ENCODE results near the gene MRGPRE.

The MRGPRE gene

DNA sequence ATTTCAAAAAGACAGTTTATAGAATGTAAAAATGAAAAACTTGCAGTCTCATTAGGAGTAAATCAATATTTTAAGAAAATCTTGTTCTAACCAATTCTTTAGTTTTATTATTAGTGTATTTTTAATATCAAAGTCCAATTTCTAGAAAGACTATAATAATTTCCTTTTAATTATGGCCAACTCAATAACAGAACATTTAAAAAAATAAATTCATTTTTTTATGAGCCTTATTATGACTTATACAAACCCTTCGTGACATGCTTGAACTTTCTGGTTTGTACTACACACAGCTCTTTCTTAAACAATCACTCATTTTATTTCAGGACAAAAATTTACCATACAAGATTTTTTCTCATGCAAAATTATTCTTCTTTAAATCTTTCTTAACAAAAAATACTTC is 11.7 kb upstream of the MRGPRE start:
- TF ChIP-seq, protein P1, sequence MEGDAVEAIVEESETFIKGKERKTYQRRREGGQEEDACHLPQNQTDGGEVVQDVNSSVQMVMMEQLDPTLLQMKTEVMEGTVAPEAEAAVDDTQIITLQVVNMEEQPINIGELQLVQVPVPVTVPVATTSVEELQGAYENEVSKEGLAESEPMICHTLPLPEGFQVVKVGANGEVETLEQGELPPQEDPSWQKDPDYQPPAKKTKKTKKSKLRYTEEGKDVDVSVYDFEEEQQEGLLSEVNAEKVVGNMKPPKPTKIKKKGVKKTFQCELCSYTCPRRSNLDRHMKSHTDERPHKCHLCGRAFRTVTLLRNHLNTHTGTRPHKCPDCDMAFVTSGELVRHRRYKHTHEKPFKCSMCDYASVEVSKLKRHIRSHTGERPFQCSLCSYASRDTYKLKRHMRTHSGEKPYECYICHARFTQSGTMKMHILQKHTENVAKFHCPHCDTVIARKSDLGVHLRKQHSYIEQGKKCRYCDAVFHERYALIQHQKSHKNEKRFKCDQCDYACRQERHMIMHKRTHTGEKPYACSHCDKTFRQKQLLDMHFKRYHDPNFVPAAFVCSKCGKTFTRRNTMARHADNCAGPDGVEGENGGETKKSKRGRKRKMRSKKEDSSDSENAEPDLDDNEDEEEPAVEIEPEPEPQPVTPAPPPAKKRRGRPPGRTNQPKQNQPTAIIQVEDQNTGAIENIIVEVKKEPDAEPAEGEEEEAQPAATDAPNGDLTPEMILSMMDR (IDR thresholded peaks at IDR 0.05; ENCODE audit: control extremely low read depth, extremely low read depth, low read depth, missing control alignments) = no peak
- no peak for DNase-seq (ENCODE audit: extremely low spot score)
- ChIA-PET CTCF (no interaction called here), POLR2A (no interaction called here)

DNA sequence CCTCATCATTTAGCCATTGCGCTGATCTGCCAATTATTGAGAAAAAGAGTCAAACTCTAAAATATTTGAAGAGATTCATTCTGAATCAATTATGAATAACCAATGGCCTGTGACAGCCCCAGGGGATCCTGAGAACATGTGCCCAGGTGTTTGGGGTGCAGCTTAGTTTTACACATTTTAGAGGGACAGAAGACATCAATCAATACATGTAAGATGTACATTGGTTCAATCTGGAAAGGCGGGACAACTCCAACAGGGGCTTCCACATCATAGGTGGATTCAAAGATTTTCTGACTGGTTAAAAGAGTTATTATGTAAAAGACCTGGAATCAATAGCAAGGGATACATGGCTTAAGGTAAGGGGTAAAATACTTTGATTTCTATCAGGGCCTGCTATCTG is 4.9 kb upstream of the MRGPRE start:
- no peak for DNase-seq (ENCODE audit: extremely low spot score)
- CTCF ChIA-PET = no interaction called here
- POLR2A ChIA-PET = no interaction called here
- TF ChIP-seq, protein P1 (IDR thresholded peaks at IDR 0.05; ENCODE audit: control extremely low read depth, extremely low read depth, low read depth, missing control alignments) = no peak

DNA sequence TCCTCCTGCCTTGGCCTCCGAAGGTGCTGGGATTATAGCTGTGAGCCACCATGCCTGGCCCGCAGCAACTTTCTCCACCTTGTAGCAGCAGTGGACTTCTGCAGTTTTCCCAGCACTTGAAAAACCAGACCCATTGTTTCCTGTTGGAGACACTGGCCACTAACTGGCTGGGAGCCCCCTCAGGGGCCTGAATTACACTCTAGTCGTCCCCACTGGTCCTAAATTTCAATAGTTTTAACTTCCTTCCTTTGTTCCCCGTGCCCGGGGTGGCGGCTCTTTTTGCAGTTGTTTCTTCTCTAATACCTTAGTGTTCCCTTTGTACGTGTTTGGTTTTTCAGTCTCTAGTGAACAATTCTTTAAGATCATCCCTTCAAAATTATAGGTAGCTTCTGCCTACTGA is 2.6 kb upstream of the MRGPRE start:
- CTCF ChIA-PET = no interaction called here
- DNase-seq (ENCODE audit: extremely low spot score) = no peak
- TF ChIP-seq, protein P1 (IDR thresholded peaks at IDR 0.05; ENCODE audit: control extremely low read depth, extremely low read depth, low read depth, missing control alignments) = no peak
- POLR2A ChIA-PET = no interaction called here

DNA sequence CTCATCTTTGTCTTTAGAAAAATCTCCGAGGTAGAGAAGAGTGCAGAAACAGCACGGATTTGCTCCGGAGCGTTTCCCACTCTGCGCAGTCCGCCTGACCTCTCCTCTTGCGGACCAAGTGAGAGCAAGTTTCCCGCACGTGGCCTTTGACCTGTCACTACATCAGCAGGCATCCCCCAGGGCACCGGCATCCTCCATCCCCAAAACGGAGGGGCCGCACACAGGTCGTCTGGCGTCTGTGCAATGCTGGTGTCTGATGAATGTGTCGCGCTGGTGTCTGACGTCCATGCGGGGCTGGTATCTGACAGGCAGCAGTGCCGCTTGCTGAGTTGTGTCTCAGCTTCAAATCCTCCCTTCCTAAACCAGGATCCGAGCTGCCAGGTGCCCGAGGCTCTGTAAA is 739 bp upstream of the MRGPRE start:
- CTCF ChIA-PET = no interaction called here
- TF ChIP-seq, protein P1 (IDR thresholded peaks at IDR 0.05; ENCODE audit: control extremely low read depth, extremely low read depth, low read depth, missing control alignments) = no peak
- POLR2A ChIA-PET = no interaction called here
- DNase-seq (ENCODE audit: extremely low spot score) = no peak

DNA sequence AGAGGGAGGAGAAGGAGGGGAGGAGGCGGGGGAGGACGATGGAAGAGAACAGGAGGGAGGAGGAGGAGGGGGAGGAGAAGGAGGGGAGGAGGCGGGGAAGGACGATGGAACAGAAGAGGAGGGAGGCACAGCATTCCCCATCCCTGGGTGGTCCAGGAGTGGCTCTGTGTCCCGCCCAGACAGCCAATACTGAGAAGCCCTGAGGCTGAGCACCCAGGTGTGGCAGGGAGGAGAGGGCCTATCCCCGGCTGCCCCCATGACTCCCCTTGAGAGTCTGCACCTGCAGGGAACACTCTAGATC is 717 bp downstream of the MRGPRE start:
- DNase-seq (ENCODE audit: extremely low spot score) = peak; percentile 11
- ChIA-PET POLR2A (no interaction called here), CTCF (interaction anchor here (0.9 kb wide), 1 partner anchor 8 kb away, joined by 3 read pairs; no protein-coding TSS in a partner anchor)
- TF ChIP-seq, protein P1 (IDR thresholded peaks at IDR 0.05; ENCODE audit: control extremely low read depth, extremely low read depth, low read depth, missing control alignments) = no peak

DNA sequence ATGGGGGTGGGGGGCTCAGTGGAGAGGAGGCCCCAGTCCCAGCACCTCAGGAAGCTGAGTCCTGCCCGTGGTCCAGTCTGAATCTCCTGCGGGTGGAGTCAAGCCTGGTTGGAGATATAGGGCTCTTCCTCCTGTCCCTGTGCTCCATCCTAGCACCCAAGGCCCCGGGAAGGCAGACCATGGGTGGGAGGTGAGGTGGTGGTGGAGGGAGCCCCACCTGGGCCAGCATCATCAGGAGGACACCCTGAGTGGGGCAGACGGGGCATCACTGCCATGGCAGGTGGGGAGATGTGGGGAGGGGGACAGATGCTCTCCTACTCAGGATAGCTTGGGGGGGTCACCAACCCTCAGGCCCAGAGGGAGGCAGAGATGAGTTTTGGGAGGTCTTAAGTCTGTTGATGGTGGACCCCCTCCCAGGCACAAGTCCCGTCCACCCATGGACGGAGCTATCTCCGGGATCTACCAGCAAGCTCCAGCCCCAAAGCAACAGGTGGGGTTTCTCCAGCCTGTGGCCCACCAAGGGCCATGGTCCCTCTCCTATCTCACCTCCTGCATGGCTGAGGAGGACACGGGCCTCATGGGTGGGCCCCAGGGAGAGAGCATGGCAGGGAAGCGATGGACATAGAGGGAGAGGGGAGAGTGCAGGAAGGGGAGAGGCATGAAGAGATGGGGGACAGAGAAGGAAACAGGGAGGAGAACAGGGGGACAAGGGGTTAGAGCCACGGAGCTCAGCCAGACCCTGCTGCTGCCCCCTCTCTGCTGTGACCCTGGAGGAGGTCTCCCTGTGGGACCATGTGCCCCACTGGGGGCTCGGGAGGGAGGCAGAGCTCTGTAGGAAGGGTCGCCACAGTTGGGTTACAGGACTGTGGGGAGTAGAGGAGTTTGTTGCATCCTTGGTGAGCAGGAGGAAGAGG is 1.3 kb downstream of the MRGPRE start:
- ChIA-PET POLR2A (no interaction called here), CTCF (interaction anchor here (0.9 kb wide), 1 partner anchor 7 kb away, joined by 3 read pairs; no protein-coding TSS in a partner anchor)
- TF ChIP-seq, protein P1 (IDR thresholded peaks at IDR 0.05; ENCODE audit: control extremely low read depth, extremely low read depth, low read depth, missing control alignments) = no peak
- DNase-seq (ENCODE audit: extremely low spot score) = peak; percentile 16

Data from GM10248 (cell line).